A204.1 (cell line): ENCODE data around the gene ATP6V0C.

Experiments used
- FAIRE-seq: peaks from 2 replicates; lab custom pipeline; 2012; peaks lifted over from hg19 to GRCh38; lab: Jason Lieb, UNC

ATP6V0C gene

GRCh38 chr16:2512735-2513404, 882 bp upstream of the ATP6V0C start:
- FAIRE-seq = no peak

GRCh38 chr16:2514333-2515179, 804 bp downstream of the ATP6V0C start:
- FAIRE-seq = no peak

GRCh38 chr16:2515180-2515851, 1.6 kb downstream of the ATP6V0C start:
- FAIRE-seq = no peak

GRCh38 chr16:2516391-2517240, 2.9 kb downstream of the ATP6V0C start:
- no peak for FAIRE-seq

GRCh38 chr16:2517954-2518605, 4.3 kb downstream of the ATP6V0C start:
- FAIRE-seq = no peak

GRCh38 chr16:2518823-2519710, 5.3 kb downstream of the ATP6V0C start:
- FAIRE-seq = no peak

- FAIRE-seq = no peak
These were observed 5.9 kb downstream of the ATP6V0C start for GRCh38 chr16:2519711-2520080.

- no peak for FAIRE-seq
These were observed 6.5 kb downstream of the ATP6V0C start, which contains the start of gene AMDHD2 for GRCh38 chr16:2520097-2520783. Gene AMDHD2, plus strand, starts transcription at chr16:2520371. Its CDS starts 88 bp downstream, at chr16:2520459.

- no peak for FAIRE-seq
These were observed 7.2 kb downstream of the ATP6V0C start for GRCh38 chr16:2520784-2521531.

- FAIRE-seq = no peak
These were observed 10.1 kb downstream of the ATP6V0C start for GRCh38 chr16:2523801-2524231.

GRCh38 chr16:2524339-2524938, 10.7 kb downstream of the ATP6V0C start:
- no peak for FAIRE-seq

- no peak for FAIRE-seq
These were observed 12.4 kb downstream of the ATP6V0C start for GRCh38 chr16:2526135-2526534.

- no peak for FAIRE-seq
These were observed 13.5 kb downstream of the ATP6V0C start for GRCh38 chr16:2527071-2527783.

- no peak for FAIRE-seq
These were observed 14.0 kb downstream of the ATP6V0C start for GRCh38 chr16:2527784-2528100.

- FAIRE-seq = no peak
These were observed 14.7 kb downstream of the ATP6V0C start for GRCh38 chr16:2528161-2529060.

- FAIRE-seq = no peak
These were observed 15.5 kb downstream of the ATP6V0C start for GRCh38 chr16:2529061-2529931.
